Neural cell (in vitro differentiated cells): ENCODE data around the gene GLUL. TPM values are rescaled to one million over a fixed set of nuclear protein-coding genes. Genes with fewer than 3 reads are reported as not detected.

Experiments
- H2AFZ ChIP-seq: fragments of 200-600, 300-800 bp; sonication (generic), shearing (Covaris generic); 2 replicates; pipeline ENCODE4 v1.6.0; 2014; ENCODE audit warnings: low read depth, mild to moderate bottlenecking, antibody characterized with exemption, low read length, moderate library complexity
- H3F3A ChIP-seq: fragments of 200-600 bp; shearing (Covaris generic); 2 replicates; pipeline ENCODE4 v1.6.1; 2016; ENCODE audit warnings: mild to moderate bottlenecking, moderate library complexity, mixed read lengths, antibody characterized with exemption, low read length; ENCODE audit not compliant: insufficient read depth, poor library complexity, severe bottlenecking
- H3K27ac ChIP-seq: fragments of 200-600, 300-800 bp; sonication (generic), shearing (Covaris generic); 2 replicates; pipeline ENCODE4 v1.5.1; 2014; ENCODE audit warnings: mild to moderate bottlenecking, low read length, moderate library complexity
- H3K27me3 ChIP-seq: fragments of 300-800, 200-600 bp; sonication (generic), shearing (Covaris generic); 2 replicates; pipeline ENCODE4 v1.6.0; 2014; ENCODE audit warnings: mild to moderate bottlenecking, low read depth, low read length, moderate library complexity; ENCODE audit not compliant: insufficient read depth
- H3K36me3 ChIP-seq: fragments of 300-800, 200-600 bp; sonication (generic), shearing (Covaris generic); 2 replicates; pipeline ENCODE4 v1.5.1; 2014; ENCODE audit warnings: mild to moderate bottlenecking, antibody characterized with exemption, low read length, moderate library complexity; ENCODE audit not compliant: insufficient read depth
- H3K4me2 ChIP-seq: fragments of 300-800, 200-600 bp; sonication (generic), shearing (Covaris generic); 2 replicates; pipeline ENCODE4 v1.6.0; 2014; ENCODE audit warnings: mild to moderate bottlenecking, low read length
- H3K4me3 ChIP-seq: fragments of 300-800, 200-600 bp; sonication (generic), shearing (Covaris generic); 2 replicates; pipeline ENCODE4 v1.5.1; 2014; ENCODE audit warnings: mild to moderate bottlenecking, low read length, moderate library complexity
- H3K79me2 ChIP-seq: fragments of 200-600 bp; shearing (Covaris generic); replicated peaks from 2 replicates; pipeline ENCODE4 v1.6.0; 2014; ENCODE audit warnings: mild to moderate bottlenecking, low read length, moderate library complexity; ENCODE audit not compliant: insufficient read depth
- H3K9ac ChIP-seq: fragments of 300-800, 200-600 bp; sonication (generic), shearing (Covaris generic); 2 replicates; pipeline ENCODE4 v1.6.1; 2016; ENCODE audit warnings: mild to moderate bottlenecking, low read length, mixed read lengths
- H3K9me2 ChIP-seq: fragments of 200-600 bp; shearing (Covaris generic); 2 replicates; pipeline ENCODE4 v1.6.1; 2016; ENCODE audit warnings: mild to moderate bottlenecking, low read length, mixed read lengths; ENCODE audit not compliant: insufficient read depth
- H3K9me3 ChIP-seq: fragments of 200-600, 300-800 bp; sonication (generic), shearing (Covaris generic); 2 replicates; pipeline ENCODE4 v1.6.1; 2016; ENCODE audit warnings: mild to moderate bottlenecking, mixed run types, low read length, moderate library complexity, mixed read lengths
- H4K20me1 ChIP-seq: fragments of 200-600 bp; shearing (Covaris generic); 2 replicates; pipeline ENCODE4 v1.6.1; 2016; ENCODE audit warnings: mild to moderate bottlenecking, mixed run types; ENCODE audit not compliant: insufficient read depth
- EP300 ChIP-seq: fragments of 450-650 bp; conservative IDR thresholded peaks from 2 replicates; pipeline ENCODE4 v1.6.1; 2014; ENCODE audit warnings: antibody characterized with exemption, mild to moderate bottlenecking, moderate library complexity; ENCODE audit not compliant: poor library complexity, severe bottlenecking
- EZH2 ChIP-seq: fragments of 200-600, 300-800 bp; shearing (Covaris generic), sonication (generic); IDR thresholded peaks from 2 replicates; pipeline ENCODE4 v1.6.1; 2014; ENCODE audit warnings: antibody characterized with exemption, low read length, borderline replicate concordance, mild to moderate bottlenecking; ENCODE audit not compliant: insufficient read depth, poor library complexity, severe bottlenecking
- MXI1 ChIP-seq: fragments of 450-650 bp; conservative IDR thresholded peaks from 2 replicates; pipeline ENCODE4 v1.6.1; 2014; ENCODE audit warnings: antibody characterized with exemption, mild to moderate bottlenecking; ENCODE audit not compliant: poor library complexity, severe bottlenecking
- POLR2AphosphoS5 ChIP-seq: IDR thresholded peaks from 2 replicates; pipeline ENCODE4 v1.6.1; 2012
- RAD21 ChIP-seq: fragments of 450-650 bp; conservative IDR thresholded peaks from 2 replicates; pipeline ENCODE4 v1.6.1; 2014; ENCODE audit warnings: antibody characterized with exemption, mild to moderate bottlenecking, moderate library complexity
- SMC3 ChIP-seq: fragments of 450-650 bp; conservative IDR thresholded peaks from 2 replicates; pipeline ENCODE4 v1.6.1; 2014; ENCODE audit warnings: antibody characterized with exemption, mild to moderate bottlenecking, moderate library complexity; ENCODE audit not compliant: poor library complexity
- TAF1 ChIP-seq: IDR thresholded peaks from 2 replicates; pipeline ENCODE4 v1.6.1; 2012; ENCODE audit warnings: low read depth
- polyA plus RNA-seq: library from polyadenylated mRNA; depleted of rRNA; stranded (reverse); fragments of >200 nt; gene quantifications from 2 replicates; pipeline ENCODE4 v1.2.3, GENCODE V29; 2014
- TF ChIP-seq, protein P1 (sequence below): IDR thresholded peaks from 2 replicates; pipeline ENCODE4 v1.6.1; 2012; ENCODE audit warnings: borderline replicate concordance
- TF ChIP-seq, protein P2 (sequence below): fragments of 450-650 bp; IDR thresholded peaks from 2 replicates; pipeline ENCODE4 v1.5.1; 2014; ENCODE audit warnings: antibody characterized with exemption, mild to moderate bottlenecking, moderate library complexity; ENCODE audit not compliant: poor library complexity, severe bottlenecking

The GLUL gene
- polyA plus RNA-seq, 1 donor from 2014 or later = 219 TPM

DNA sequence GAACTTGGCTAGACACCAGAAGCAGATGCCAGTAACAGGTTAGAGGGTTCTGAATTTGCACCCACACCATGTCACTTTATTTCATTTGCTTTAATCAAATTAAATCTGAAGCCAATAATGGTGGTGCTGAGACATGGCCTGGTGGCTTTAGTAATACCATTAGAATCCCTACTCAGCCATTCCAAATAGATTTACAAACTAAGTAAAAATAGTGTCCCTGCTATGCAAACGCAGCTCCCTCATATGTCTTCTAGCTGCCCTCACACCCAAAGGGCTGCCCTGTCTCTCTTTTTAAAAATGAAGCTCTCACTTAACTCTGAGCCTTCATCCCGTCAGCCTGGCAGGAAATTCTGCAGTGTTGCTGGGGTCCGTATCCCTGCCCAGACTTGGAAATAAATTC, 21.1 kb downstream of the GLUL start:
- no peaks in the 10 kb centered on the region for H3K9me2 ChIP-seq
- H3K9ac ChIP-seq = no peak overlapping the region

DNA sequence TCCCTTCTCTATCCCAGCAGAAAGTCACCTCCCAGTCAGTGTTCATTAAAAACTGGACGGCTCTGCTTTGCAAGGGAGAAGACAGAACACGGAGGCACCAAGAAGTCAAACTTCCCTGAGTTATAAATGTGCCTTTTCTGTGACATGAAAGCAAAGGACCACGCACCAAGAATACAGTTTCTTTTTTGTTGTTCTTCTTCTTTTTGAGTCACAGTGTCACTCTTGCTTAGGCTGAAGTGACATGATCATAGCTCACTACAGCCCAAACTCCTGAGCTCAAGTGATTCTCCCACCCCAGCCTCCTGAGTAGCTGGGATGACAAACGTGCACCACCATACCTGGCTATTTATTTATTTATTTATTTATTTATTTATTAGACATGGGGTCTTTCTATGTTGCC, 22.7 kb downstream of the GLUL start:
- Histone ChIP-seq H3K9me3 (no peaks in the 10 kb centered on the region), H3K4me3 (no peak overlapping the region), H3K79me2 (no peaks in the 10 kb centered on the region), H3K36me3 (no peaks in the 10 kb centered on the region), H3K9ac (no peak overlapping the region), H3K9me2 (no peaks in the 10 kb centered on the region), H3F3A (no peaks in the 10 kb centered on the region), H4K20me1 (no peaks in the 10 kb centered on the region), H2AFZ (no peak overlapping the region), H3K27me3 (no peaks in the 10 kb centered on the region), H3K27ac (no peak overlapping the region), H3K4me2 (no peak overlapping the region)
- TF ChIP-seq POLR2AphosphoS5 = no peak
- TF ChIP-seq RAD21 = no peak
- no peak for TF ChIP-seq EZH2
- TF ChIP-seq SMC3 = no peak
- no peak for TF ChIP-seq TAF1
- TF ChIP-seq EP300 = no peak
- no peak for TF ChIP-seq MXI1
- TF ChIP-seq, protein P1, sequence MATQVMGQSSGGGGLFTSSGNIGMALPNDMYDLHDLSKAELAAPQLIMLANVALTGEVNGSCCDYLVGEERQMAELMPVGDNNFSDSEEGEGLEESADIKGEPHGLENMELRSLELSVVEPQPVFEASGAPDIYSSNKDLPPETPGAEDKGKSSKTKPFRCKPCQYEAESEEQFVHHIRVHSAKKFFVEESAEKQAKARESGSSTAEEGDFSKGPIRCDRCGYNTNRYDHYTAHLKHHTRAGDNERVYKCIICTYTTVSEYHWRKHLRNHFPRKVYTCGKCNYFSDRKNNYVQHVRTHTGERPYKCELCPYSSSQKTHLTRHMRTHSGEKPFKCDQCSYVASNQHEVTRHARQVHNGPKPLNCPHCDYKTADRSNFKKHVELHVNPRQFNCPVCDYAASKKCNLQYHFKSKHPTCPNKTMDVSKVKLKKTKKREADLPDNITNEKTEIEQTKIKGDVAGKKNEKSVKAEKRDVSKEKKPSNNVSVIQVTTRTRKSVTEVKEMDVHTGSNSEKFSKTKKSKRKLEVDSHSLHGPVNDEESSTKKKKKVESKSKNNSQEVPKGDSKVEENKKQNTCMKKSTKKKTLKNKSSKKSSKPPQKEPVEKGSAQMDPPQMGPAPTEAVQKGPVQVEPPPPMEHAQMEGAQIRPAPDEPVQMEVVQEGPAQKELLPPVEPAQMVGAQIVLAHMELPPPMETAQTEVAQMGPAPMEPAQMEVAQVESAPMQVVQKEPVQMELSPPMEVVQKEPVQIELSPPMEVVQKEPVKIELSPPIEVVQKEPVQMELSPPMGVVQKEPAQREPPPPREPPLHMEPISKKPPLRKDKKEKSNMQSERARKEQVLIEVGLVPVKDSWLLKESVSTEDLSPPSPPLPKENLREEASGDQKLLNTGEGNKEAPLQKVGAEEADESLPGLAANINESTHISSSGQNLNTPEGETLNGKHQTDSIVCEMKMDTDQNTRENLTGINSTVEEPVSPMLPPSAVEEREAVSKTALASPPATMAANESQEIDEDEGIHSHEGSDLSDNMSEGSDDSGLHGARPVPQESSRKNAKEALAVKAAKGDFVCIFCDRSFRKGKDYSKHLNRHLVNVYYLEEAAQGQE = no peak
- TF ChIP-seq, protein P2, sequence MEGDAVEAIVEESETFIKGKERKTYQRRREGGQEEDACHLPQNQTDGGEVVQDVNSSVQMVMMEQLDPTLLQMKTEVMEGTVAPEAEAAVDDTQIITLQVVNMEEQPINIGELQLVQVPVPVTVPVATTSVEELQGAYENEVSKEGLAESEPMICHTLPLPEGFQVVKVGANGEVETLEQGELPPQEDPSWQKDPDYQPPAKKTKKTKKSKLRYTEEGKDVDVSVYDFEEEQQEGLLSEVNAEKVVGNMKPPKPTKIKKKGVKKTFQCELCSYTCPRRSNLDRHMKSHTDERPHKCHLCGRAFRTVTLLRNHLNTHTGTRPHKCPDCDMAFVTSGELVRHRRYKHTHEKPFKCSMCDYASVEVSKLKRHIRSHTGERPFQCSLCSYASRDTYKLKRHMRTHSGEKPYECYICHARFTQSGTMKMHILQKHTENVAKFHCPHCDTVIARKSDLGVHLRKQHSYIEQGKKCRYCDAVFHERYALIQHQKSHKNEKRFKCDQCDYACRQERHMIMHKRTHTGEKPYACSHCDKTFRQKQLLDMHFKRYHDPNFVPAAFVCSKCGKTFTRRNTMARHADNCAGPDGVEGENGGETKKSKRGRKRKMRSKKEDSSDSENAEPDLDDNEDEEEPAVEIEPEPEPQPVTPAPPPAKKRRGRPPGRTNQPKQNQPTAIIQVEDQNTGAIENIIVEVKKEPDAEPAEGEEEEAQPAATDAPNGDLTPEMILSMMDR = no peak

More for the DNA sequence above, 21.1 kb downstream of the GLUL start:
- no peak for TF ChIP-seq SMC3
- TF ChIP-seq POLR2AphosphoS5 = no peak
- no peak for TF ChIP-seq EP300
- TF ChIP-seq EZH2 = no peak
- no peak for TF ChIP-seq RAD21
- TF ChIP-seq, protein P1 = no peak
- TF ChIP-seq TAF1 = no peak
- no peak for TF ChIP-seq MXI1
- TF ChIP-seq, protein P2 = no peak
- H3K9me3 ChIP-seq = no peaks in the 10 kb centered on the region
- H2AFZ ChIP-seq = no peak overlapping the region
- no peak overlapping the region for H3K4me2 ChIP-seq
- no peak overlapping the region for H3K27ac ChIP-seq
- no peaks in the 10 kb centered on the region for H3K27me3 ChIP-seq
- H3K79me2 ChIP-seq = no peaks in the 10 kb centered on the region
- no peaks in the 10 kb centered on the region for H3F3A ChIP-seq
- H3K36me3 ChIP-seq = no peaks in the 10 kb centered on the region
- H4K20me1 ChIP-seq = no peaks in the 10 kb centered on the region
- H3K4me3 ChIP-seq = no peak overlapping the region
